ENCODE measurements around the gene RCN2.

RCN2 gene

GRCh38 chr15:76913737-76914136 is 17.8 kb upstream of the RCN2 start:
- TF ChIP-seq, protein P1, sequence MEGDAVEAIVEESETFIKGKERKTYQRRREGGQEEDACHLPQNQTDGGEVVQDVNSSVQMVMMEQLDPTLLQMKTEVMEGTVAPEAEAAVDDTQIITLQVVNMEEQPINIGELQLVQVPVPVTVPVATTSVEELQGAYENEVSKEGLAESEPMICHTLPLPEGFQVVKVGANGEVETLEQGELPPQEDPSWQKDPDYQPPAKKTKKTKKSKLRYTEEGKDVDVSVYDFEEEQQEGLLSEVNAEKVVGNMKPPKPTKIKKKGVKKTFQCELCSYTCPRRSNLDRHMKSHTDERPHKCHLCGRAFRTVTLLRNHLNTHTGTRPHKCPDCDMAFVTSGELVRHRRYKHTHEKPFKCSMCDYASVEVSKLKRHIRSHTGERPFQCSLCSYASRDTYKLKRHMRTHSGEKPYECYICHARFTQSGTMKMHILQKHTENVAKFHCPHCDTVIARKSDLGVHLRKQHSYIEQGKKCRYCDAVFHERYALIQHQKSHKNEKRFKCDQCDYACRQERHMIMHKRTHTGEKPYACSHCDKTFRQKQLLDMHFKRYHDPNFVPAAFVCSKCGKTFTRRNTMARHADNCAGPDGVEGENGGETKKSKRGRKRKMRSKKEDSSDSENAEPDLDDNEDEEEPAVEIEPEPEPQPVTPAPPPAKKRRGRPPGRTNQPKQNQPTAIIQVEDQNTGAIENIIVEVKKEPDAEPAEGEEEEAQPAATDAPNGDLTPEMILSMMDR (IDR thresholded peaks at IDR 0.05) = no peak
- H3K4me3 ChIP-seq = no peak overlapping the region
- no peak overlapping the region for H3K27ac ChIP-seq
- DNase-seq (ENCODE audit: low spot score) = no peak

DNA sequence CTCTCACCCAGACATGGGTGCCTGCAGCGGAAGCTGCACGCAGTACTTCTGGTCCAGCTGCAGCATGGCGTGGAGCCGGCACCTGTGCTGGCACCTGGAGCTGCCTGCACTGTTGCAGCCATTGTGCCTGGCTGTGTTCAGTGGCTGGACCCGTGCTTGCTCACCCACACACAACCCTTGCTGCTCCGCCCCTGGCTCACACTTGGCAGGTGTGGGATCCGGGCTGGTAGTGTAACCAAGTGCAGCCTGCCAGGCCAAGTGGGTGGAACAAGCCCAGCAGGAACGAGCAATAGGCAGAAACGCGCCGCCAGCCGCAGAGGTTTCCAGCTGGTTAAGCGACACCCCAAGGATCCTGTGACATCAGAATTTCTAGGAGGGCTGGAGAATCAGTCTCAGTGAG is 15.2 kb upstream of the RCN2 start:
- TF ChIP-seq, protein P1 (IDR thresholded peaks at IDR 0.05) = no peak
- DNase-seq (ENCODE audit: low spot score) = no peak
- Histone ChIP-seq H3K4me3 (no peak overlapping the region), H3K27ac (no peak overlapping the region)

DNA sequence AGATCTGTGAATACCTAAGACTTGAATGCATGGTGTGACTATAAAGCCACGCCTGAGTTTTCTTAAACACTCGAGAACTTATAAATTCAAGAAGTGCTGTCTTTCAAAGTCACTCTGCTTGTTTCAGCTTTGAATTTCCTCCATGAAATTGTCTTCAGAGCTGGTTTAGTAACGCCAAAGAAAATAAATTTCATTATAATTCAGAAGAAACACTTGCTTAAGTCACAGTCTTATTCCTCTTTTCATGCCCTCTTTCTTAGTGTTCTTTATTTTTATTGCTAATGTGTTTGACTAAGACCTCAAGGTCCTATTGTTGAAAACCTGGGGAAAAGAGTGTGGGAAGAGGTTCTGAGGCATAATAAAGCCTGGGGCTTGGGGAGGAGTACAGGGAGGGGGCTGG is 3.3 kb upstream of the RCN2 start:
- TF ChIP-seq, protein P1 (IDR thresholded peaks at IDR 0.05) = no peak
- Histone ChIP-seq H3K4me3 (no peak overlapping the region), H3K27ac (no peak overlapping the region)
- no peak for DNase-seq (ENCODE audit: low spot score)

GRCh38 chr15:76929011-76929760 is 2.4 kb upstream of the RCN2 start:
- TF ChIP-seq, protein P1 (IDR thresholded peaks at IDR 0.05) = no peak
- DNase-seq (ENCODE audit: low spot score) = no peak
- no peak overlapping the region for H3K27ac ChIP-seq

DNA sequence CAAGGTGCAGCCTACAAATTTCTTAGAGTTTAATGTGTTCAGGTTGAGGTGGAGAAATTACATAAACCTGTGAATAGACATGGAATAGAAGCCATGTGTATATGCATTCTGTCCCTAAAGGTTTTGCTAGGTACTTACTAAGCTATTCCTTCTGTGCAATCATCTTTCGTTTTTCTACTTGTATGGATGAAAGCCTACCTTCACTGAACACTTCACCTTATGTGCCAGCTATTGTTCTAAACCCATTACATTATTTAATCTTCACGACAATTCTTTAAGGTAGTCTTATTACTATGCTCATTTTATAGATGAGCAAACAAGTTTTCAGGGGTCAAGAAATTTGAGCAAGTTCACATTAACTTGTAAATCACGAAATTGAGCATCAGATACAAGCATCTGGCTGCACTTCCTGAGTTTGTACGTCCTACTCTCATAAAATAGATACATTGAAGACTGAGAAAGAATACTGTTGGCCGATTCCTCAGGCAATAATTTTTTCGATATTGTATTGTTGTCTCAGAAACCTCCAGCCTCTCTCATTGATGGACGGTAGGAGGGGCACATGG is 635 bp upstream of the RCN2 start:
- Histone ChIP-seq H3K27ac (peak overlapping the region; percentile 60 to 83), H3K4me3 (peak overlapping the region; percentile 83)
- TF ChIP-seq, protein P1 (IDR thresholded peaks at IDR 0.05) = no peak
- no peak for DNase-seq (ENCODE audit: low spot score)

More at GRCh38 chr15:76929011-76929760, 2.4 kb upstream of the RCN2 start:
- no peak overlapping the region for H3K4me3 ChIP-seq

DNA sequence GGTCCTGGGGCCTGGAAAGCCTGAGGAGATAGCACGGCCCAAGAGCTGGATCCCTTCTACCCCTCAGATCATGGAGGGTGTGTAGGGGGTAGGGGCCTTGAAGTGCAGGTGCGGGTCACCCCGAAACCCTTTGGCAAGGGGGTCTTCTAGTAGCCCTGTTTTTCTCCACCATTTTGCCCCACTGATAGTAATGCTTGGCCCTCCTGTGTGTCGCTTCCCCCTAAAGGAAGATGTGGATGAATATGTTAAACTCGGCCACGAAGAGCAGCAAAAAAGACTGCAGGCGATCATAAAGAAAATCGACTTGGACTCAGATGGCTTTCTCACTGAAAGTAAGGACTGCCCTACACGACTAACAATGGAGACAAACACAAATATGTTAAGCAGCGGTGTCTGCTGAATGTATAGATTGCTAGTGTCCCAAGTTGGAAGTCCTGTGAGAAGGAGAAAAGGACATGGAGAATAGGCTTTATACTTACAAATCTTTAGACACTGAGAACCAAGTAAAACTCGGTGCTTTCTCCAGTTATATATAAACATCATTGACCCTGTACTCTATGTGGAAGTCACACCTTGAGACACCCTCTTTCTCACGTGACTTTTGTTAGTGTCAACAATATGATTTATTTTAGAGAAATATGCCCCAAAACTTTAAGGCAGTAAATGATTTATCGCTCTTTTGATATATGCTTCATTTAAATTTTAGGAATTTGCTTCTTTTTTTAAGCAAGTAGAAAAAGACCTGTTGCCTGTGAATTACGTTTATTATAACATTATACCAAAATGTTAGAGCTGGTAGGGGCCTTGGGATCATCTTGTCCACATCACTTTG is 802 bp downstream of the RCN2 start:
- Histone ChIP-seq H3K27ac (peak overlapping the region; percentile 77 to 83), H3K4me3 (peak overlapping the region; percentile 83)
- DNase-seq (ENCODE audit: low spot score) = no peak
- TF ChIP-seq, protein P1 (IDR thresholded peaks at IDR 0.05) = no peak
